Activated CD8-positive, alpha-beta memory T cell treated with anti-CD3 and anti-CD28 coated beads, Interleukin-2, amount 50 U/mL, for 24 hours (primary cell): ENCODE measurements around the gene GTPBP6.
"Not testable (repeated sequence)": the region's sequence is repeated elsewhere in the genome, so short reads cannot be mapped to it uniquely, and the experiment has no call there.

Source experiments
- DNase-seq: peaks from one replicate; pipeline ENCODE4 v3.0.0-alpha.2; 2020; ENCODE audit errors: extremely low read depth

Gene GTPBP6

DNA sequence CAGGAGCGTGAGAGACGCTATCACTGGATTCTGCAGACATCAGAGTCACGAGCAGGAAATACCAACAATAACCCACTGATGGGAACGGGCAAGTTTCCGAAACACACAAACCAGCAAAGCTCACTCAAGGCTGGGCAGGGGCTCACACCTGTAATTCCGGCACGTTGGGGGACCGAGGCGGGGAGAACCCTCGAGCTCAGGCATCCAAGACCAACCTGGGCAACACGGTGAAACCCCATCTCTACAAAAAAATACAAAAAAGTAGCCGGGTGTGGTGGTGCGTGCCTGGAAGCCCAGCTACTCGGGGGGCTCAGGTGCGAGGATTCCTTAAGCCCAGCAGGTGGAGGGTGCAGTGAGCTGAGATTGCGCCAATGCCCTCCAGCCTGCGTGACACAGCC, 17.2 kb upstream of the GTPBP6 start:
- DNase-seq: no peak

DNA sequence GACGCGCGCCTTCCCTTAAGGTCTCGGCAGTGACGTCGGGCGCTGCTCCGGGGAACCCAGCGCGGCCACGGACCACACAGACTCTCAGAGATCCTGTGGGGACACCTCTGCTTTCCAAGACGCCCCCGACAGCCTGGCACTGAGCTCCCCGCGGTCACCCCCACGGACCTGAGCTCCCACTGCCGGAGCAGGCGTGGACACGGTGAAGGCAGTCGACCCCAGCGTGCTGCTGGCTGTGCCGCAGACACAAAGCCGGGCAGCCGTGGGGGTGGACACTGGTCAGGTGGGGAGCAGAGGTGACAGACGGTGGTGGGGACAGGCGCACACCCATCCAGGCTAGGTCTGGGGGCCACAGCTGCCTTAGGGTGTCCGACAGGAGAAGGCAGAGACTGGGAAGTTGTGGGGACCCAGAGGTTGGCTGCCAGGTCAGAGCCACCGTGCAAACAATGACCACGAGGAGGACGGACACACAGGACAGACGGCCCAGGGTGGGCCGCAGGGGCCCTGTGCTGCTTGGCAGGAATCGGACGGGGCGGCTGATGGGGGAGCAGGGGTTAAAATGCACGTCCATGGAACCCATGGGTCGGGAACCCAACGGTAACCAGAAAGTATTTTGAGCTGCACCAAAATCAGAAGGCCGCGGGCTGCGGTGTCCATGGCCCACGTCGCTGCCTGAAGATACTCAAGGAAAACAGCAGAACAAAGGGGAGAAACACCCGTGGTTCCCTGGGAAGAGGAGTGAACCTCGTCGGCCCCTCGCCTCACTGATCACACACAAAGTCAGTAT, 16.6 kb upstream of the GTPBP6 start:
- no peak for DNase-seq

DNA sequence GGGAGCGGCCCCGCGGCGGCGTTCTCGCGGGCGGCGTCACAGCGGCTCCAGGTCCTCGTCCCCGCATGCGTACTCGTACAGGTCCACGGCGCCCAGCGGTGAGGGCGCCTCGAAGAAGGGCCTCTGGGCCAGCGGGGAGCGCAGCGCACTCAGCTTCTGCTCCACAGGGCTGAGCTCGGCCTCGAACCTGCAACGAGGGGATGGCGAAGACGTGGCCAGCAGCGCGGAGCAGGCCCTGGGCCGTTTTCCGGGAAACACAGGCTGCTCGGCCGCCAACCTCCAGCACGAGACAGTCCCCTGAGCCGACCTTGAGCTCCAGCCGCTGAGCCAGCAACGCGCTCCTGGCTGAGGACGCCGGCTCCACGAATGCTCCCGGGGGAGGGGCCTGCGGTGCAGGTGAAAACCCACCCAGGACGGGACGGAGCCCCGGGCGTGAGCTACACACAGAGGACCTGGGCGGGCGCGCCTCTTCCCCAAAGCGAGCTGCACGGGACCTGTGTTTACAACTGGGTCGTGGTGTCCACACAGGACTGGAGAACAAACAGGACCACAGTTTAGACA, 15.8 kb upstream of the GTPBP6 start:
- DNase-seq: no peak

DNA sequence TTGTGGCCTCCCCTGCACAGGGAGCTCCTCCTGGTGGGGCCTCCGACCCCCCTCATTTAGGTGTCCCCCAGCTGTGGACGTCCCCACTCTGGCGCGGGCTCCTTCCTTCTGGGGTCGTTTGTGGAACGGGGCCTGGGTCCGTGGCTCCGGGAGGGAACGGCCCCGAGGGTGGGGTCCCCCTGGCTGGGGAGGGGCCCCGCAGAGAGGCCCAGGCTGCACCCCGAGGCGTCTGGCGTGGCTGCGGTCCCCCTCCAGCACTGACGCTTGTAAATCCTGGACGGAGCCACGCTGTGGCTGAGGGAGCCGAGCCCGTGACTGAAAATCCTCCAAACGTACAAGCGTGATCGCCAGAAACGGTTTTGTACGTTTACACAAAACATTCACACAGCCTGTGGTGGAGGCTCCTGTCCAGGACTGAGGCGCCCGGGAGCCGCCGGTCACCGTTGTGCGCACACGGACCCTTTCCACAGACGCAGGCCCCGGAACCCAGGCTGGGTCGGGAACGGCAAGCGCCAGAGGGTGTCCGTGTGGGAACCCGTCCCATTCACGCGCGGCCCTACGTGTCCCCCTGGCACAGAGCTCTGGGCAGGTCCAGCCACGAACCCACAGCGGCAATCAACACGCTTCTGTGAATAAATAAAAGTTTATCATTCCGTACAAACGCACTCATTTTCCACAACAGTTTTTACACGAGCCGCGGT, 15.2 kb upstream of the GTPBP6 start:
- no peak for DNase-seq

DNA sequence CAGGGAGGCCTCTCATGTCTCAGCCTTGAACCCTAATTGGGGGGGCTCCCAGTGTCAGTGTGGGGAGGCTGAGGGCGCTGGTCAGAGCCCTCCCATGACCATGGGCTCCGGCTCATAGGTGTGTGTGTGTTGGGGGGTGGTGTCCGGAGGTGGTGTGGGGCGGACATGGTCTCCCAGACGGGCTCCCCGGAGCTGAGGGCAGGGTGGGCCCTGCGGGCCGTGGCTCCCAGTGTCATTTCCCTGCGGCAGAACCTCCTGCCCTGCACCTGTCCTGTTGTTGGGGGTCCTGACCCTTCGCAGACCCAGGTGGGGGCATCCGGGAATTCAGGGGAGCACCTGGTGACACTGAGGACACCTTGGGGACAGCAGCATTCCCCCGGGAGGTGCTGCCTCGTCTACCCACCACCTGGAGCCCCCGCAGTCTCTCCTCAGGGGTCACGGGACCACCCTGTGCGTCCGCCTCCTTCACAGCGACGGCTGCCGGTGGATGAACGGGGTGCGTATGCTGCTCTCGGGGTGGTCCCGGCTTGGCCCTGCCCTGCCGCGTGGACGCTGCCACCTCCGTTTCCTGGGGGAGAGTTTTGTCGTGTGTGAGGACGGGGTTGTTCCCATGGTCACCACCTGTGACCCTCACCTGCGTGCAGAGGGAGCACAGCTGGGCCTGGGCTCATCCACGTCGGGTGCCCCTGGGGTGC, 14.5 kb upstream of the GTPBP6 start:
- no peak for DNase-seq

DNA sequence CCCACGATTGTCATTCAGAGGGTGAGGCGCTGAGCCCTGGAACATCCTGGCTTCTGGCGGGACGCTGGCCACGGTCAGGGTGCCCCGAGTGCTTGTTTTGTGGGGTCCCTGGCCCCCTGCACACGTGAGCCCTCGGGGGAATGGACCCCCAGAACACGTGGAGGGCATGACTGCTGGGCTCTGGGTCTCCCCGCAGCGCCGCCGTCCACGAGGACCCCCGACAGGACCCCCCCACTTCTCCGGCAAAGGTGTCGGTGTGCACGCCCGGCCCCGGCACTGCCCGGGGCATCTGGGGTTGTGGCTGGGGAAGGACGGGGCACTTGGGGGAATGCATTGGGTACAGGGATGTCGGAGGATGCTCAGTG, 13.9 kb upstream of the GTPBP6 start:
- DNase-seq: no peak

DNA sequence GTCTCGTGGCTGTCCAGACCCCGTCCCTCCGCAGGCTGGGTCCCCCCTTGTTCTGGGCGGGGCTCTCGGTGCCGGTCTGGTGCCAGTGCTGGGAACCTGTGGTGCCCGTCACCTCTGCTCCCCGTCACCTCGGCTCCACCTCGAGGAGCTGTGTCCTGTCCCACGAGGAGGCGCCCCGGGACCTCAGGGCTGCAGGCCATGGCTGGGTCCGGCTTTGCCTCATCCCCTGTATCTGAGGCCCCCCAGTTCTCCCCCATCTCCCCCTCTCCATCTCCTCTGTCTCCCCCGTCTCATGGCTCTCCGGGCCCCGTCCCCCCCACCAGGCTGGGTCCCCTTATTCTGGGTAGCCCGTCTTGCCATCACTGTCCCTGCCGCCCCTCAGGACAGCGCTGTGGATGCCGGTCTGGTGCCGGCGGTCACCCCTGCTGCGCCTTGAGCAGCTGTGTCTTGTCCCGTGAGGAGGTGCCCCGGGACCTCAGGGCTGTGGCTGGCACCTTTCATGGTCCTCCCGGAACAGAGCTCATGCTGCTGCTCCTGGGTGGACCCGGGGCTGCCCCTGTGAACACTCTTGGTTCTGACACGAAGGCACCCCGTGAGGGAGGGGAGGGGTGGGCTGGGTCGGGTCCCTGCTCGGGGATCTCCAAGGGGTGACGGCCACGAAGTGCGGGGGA, 13.4 kb upstream of the GTPBP6 start:
- DNase-seq: no peak

DNA sequence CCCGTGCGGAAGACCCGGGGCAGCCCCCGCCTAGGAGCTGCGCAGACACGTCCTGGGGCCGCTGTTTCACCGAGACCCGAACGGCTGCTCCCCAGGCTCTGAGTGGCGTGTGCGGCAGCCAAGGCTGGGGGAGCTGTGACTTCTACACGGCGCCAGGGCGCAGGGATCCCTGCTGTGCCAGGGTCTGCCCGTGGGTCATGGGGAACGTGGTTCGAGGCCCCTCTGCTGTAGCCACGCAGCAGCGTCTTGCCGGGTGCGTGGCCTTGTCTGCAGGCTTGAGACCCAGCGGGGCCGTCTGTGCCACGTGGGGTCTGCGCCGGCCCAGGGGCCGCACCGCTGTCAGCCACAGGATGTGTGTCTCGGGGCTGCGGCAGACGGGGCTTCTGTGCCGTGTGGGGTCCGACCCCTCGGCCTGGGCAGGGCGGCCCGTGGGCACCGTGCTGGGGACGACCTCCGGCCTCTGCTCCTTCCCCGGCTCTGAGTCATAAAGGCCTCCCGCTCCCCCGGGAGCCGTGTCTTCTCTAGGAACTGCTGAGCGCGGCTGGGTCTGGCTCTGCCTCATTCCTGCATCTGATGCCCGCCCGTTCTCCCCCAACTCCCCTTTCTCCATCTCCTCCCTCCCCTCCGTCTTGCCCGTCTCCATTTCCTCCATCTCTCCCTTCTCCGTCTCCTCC, 12.7 kb upstream of the GTPBP6 start:
- DNase-seq: no peak

DNA sequence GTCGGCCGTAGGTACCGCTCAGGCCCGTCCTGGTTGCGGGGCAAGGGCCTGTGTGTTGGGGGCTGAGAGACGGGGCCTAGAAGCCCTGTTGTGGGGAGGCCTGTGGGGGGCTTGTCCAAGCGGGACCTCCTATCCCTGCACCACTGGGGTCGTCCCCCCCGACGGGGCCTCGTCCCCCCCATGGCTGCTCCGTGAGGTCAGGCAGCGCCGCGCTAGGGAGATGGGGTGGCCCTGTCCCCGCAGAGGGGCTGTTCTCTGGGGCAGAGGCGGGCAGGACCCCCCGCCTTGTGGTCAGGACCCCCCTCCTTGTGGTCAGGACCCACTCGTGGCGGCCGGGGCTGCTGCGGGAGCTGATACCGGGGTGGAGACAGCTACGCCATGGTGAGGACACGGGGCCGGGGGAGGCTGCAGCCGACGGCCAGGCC, 12.1 kb upstream of the GTPBP6 start:
- no peak for DNase-seq

DNA sequence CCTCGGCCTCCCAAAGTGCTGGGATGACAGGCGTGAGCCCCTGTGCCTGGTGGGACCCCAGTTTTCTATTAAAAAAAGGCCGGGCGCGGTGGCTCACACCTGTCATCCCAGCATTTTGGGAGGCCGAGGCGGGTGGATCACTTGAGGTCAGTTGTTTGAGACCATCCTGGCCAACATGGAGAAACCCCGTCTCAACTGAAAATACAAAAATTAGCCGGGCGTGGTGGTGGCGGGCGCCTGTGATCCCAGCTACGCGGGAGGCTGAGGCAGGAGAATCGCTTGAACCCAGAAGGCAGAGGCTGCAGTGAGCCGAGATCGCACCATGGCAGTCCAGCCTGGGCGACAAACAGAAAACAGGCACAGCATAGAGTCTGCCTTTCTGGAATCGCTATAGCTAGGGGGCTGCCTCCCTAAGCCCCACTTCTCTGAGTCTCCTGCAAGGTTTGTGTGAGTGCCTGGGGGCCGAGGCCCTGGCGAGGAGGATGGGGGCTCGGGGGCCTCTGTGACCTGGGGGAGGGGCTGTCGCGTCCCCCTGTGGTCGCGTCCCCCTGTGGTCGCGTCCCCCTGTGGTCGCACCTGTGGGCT, 11.6 kb upstream of the GTPBP6 start:
- not testable (repeated sequence) for DNase-seq

DNA sequence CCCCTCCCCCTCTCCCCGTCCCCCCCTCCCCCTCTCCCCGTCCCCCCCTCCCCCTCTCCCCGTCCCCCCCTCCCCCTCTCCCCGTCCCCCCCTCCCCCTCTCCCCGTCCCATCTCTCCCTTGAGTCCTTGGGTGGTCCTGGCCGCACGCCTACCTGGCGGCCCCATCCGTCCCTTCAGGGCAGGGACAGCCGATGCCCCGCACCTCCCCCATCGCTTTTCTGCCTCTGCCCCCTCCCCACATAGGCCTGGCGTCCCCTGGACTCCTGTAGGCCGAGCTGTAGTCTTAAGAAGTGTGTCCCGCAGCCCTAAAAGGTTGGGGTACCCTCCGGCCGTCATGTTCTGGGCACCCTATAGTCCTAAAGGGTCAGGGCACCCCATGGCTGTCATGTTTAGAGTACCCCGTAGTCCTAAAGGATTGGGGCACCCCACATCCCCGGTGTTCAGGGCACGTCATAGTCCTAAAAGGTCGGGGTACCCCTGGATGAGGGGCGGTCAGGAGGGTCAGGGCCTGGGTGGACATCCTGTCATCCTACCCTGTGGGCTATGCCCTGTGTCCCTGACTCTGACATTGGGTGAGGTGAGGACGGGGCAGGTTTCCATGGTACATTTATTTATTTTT, 10.8 kb upstream of the GTPBP6 start:
- no peak for DNase-seq

DNA sequence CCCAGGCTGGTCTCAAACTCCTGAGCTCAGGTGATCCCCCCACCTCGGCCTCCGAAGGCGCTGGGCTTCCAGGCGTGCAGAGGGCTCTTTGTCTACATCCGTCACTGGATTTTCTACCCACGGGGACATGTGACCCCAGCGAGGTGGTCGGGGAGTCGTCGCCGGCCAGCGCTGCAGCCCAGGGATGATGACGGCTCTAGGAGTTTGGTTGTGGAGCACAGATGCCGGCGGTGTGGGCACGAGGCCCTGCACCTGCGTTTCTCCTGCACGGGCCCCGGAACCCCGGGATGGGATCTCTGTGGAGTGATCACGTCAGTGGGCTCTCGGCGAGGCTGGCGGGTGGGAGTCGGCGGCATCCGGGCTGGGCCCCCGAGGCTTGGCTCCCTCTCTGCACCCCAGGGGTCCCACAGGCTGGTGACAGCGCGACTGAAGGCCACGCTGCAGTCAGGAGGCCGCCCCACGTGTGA, 9.1 kb upstream of the GTPBP6 start:
- no peak for DNase-seq

DNA sequence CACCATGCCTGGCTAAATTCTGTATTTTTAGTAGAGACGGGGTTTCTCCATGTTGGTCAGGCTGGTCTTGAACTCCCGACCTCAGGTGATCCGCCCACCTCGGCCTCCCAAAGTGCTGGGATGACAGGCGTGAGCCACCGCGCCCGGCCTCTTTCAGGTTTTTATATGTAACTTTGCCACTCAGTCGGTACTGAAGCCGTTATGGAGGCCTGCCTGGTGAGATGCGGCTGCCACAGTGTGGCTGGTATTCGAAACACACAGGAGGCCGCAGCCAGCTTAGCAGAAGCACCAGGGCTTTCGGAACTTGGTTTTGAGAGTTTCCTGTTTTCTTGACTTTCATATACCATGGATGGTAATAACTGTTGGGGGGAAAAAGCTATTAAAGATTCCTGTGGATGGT, 6.1 kb upstream of the GTPBP6 start:
- DNase-seq: not testable (repeated sequence)

DNA sequence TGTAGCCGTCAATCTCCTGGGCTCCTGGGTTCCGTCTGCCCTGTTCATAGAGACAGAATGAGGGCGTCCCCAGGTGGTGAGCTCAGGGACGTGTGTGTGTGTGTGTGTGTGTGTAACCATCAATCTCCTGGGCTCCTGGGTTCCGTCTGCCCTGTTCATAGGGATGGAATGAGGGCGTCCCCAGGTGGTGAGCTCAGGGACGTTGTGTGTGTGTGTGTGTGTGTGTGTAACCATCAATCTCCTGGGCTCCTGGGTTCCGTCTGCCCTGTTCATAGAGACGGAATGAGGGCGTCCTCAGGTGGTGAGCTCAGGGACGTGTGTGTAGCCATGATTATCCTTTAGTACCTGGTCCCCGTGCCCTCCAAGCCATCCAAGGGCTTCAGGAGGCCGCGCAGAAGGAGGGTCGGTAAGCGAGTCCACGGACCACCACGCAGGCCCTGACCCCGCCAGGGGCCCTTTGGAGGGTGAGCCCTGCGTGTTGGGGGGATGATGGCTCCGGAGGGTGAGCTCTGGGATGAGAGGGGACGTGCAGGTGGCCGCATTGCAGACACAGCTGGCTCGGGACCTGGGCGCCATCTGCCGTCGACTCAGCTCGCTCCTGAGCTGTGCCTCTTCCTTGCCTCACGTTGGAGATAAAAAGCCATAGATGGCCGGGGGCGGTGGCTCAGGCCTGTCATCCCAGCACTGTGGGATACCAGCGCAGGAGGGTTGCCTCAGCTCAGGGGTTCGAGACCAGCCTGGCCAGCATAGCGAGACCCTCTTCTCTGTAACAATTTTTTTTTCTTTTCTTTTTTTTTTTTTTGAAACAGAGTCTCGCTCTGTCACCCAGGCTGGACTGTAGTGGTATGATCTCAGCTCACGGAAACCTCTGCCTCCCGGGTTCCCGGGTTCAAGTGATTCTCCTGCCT, 5.4 kb upstream of the GTPBP6 start:
- DNase-seq: no peak

DNA sequence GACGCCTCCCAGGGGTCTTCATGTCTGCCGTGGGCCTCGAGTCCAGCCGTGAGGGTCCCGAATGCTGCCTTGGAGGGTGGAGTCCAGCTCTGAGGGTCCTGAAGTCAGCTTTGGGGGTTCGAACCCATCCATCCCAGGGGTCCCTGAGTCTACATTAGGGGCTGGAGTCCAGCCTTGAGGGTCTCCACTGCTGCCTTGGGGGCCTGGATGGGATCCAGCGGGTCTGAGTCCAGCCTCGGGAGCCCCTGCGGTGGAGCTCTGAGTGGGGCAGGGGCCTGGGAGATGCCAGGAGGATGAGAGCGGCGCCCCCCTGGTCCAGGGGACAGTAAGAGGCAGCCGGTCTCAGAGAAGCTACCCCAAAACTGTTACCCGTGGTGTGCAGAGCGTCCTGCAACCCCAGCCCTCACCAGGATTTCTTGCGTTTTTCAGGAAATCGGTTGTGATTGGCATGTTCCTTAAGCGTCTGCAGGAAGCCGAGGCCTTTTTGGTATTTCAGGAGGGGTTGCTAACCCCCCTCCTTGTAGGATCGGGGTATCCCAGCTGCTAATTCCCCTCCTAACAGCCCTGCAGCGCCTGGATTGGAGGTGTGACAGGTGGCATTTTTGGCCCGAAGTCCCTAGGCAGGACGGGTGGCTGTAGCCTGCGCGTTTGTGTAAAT, 1.7 kb upstream of the GTPBP6 start:
- DNase-seq: no peak

DNA sequence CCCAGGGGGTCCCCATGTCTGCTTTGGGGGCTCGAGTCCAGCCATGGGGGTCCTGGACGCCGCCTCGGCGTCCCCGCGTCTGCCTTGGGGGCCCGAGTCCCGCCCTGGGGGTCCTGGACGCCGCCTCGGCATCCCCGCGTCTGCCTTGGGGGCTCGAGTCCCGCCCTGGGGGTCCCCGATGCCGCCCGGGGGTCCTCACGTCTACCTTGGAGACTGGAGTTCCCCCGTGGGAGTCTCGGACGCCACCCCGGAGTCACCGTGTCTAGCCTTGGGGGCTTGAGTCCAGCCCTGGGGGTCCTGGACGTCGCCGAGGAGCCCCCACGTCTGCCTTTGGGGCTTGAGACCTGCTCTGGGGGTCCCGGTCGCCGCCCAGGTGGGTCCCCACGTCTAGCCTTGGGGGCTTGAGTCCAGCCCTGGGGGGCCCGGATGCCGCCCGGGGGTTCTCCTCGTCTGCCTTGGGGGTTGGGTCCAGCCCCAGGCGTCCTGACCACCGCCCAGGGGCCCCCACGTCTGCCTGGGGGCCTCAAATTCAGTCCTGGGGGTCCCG, 1.1 kb upstream of the GTPBP6 start:
- DNase-seq: no peak

DNA sequence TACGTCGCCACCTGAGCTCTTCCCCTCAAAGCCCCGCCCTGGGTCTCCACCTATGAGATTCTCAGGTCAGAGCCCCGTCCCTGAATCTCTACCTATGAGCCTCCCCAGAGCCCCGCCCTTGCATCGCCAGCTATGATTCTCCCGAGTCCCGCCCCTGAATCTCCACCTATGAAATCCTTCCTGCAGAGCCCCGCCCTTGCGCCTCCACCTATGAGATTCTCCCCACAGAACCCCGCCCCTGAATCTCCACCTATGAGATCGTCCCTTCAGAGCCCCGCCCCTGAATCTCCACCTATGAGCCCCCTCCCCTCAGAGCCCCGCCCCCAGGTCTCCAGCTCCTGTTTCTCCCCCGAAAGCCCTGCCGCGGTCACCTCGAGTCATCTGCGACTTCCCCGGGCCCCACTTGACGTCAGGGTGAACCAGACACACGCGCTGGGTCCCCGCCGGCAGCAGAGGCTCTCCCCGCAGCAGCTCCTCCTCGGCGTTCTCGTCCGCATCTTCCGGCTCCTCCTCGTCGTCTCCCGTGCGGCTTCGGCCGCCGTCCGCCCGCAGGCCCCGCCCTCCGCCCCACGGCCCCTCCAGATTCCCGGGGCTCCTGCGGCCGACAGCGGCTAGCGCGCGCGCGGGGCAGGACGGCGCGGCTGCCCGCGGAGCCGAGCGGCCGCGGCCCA, 393 bp downstream of the GTPBP6 start:
- DNase-seq: peak; percentile 98
